HepG2 (cell line): ENCODE data around the gene OSBPL1A. TPM values are rescaled to one million over a fixed set of nuclear protein-coding genes. Genes with fewer than 3 reads are reported as not detected.

Experiments used
- ATAC-seq: fragments of 200-7000 bp; cut with Tn5 transposase; 3 replicates; pipeline ENCODE4 v1.9.1; 2020; ENCODE audit warnings: mild to moderate bottlenecking, moderate library complexity
- BruUV-seq: library from RNA; stranded (reverse); fragments of 400-500 nt; replicated peaks from 2 replicates; lab custom pipeline; 2021; lab: Mats Ljungman, UMichigan
- CTCF ChIA-PET: fragments of 300-600 bp; formaldehyde crosslinking; extraction: SDS; loops from one replicate; lab custom pipeline; 2021; ENCODE audit warnings: low total read pairs, inconsistent platforms, low intra/inter-chr PET ratio; lab: Yijun Ruan, JAX
- POLR2A ChIA-PET: fragments of 350-600 bp; sonication (Branson Sonifier 250); formaldehyde crosslinking; loops from one replicate; lab custom pipeline; 2020; ENCODE audit warnings: antibody characterized with exemption, inconsistent platforms; lab: Yijun Ruan, JAX
- DNase-seq: peaks from one replicate; pipeline ENCODE4 v3.0.0-alpha.2; 2015; ENCODE audit warnings: low spot score
- FAIRE-seq: peaks from 3 replicates; lab custom pipeline; 2011; peaks lifted over from hg19 to GRCh38; lab: Jason Lieb, UNC
- H2AFZ ChIP-seq: one replicate; pipeline ENCODE4 v1.6.1; 2011; ENCODE audit warnings: low read length, inconsistent platforms
- H3K27ac ChIP-seq: fragments of 300-600 bp; 3 replicates; pipeline ENCODE4 v1.8.0; 2011; ENCODE audit warnings: mixed run types, mild to moderate bottlenecking, mixed read lengths, low read length, inconsistent platforms; ENCODE audit not compliant: insufficient read depth; ENCODE audit errors: extremely low read length
- H3K27me3 ChIP-seq, 2 experiments: fragments of 200-600 bp in 1 of 2; 2 replicates in 1 of 2; 3 replicates in 1 of 2; pipeline versions ENCODE4 v1.6.0 to v1.8.0; 2011; ENCODE audit warnings: low read length in 2 of 2, mild to moderate bottlenecking in 2 of 2, moderate library complexity in 2 of 2, inconsistent platforms in 1 of 2; ENCODE audit not compliant: insufficient read depth in 2 of 2, control insufficient read depth in 1 of 2
- H3K36me3 ChIP-seq, 2 experiments: fragments of 200-600 bp in 1 of 2; replicated peaks in 1 of 2; 2 replicates in 1 of 2; 3 replicates in 1 of 2; pipeline versions ENCODE4 v1.5.1 to v1.8.0; 2011; ENCODE audit warnings: low read length in 2 of 2, inconsistent platforms in 1 of 2; ENCODE audit not compliant: insufficient read depth in 2 of 2, control insufficient read depth in 1 of 2
- H3K4me1 ChIP-seq: 2 replicates; pipeline ENCODE4 v1.5.1; 2012; ENCODE audit warnings: low read length, inconsistent platforms; ENCODE audit not compliant: insufficient read depth
- H3K4me2 ChIP-seq: 2 replicates; pipeline ENCODE4 v1.6.0; 2011; ENCODE audit warnings: low read depth, low read length, inconsistent platforms
- H3K4me3 ChIP-seq, 3 experiments: fragments of 200-600 bp in 1 of 3; sonication (generic), shearing (Covaris generic) in 1 of 3; replicated peaks in 1 of 3; 2 replicates each; pipeline ENCODE4 v1.5.1; 2011 to 2016; ENCODE audit warnings: low read length in 3 of 3, inconsistent platforms in 2 of 3, low read depth in 2 of 3, mild to moderate bottlenecking in 2 of 3, control low read depth in 1 of 3, mixed read lengths in 1 of 3; ENCODE audit not compliant: insufficient read depth in 1 of 3
- H3K79me2 ChIP-seq: one replicate; pipeline ENCODE4 v1.6.1; 2011; ENCODE audit warnings: low read length, inconsistent platforms; ENCODE audit not compliant: insufficient read depth
- H3K9ac ChIP-seq: 2 replicates; pipeline ENCODE4 v1.6.0; 2011; ENCODE audit warnings: mild to moderate bottlenecking, low read depth, low read length, inconsistent platforms; ENCODE audit not compliant: insufficient read depth
- H3K9me3 ChIP-seq: 2 replicates; pipeline ENCODE4 v1.5.1; 2012; ENCODE audit warnings: mild to moderate bottlenecking, low read length
- H4K20me1 ChIP-seq: 2 replicates; pipeline ENCODE4 v1.6.0; 2011; ENCODE audit warnings: inconsistent platforms, mild to moderate bottlenecking, low read length, moderate library complexity; ENCODE audit not compliant: insufficient read depth
- ATF3 ChIP-seq: sonication (generic); formaldehyde crosslinking; IDR thresholded peaks from 2 replicates; pipeline ENCODE4 v1.4.0; 2020; ENCODE audit warnings: missing genetic modification reagents
- CEBPB ChIP-seq: IDR thresholded peaks from 2 replicates; pipeline ENCODE4 v1.6.1; 2011; ENCODE audit warnings: low read depth, low read length, improper control_type of control experiment, borderline replicate concordance
- FOXK2 ChIP-seq: fragments of 450-650 bp; IDR thresholded peaks from 2 replicates; pipeline ENCODE4 v1.6.1; 2016
- HDAC2 ChIP-seq: sonication (generic); formaldehyde crosslinking; IDR thresholded peaks from 2 replicates; pipeline ENCODE4 v1.4.0; 2020; ENCODE audit warnings: missing genetic modification reagents
- HHEX ChIP-seq: IDR thresholded peaks from 2 replicates; pipeline ENCODE4 v1.6.1; 2016; ENCODE audit warnings: control low read depth
- MAFF ChIP-seq: IDR thresholded peaks from 2 replicates; pipeline ENCODE4 v1.6.1; 2011; ENCODE audit warnings: low read depth, low read length, improper control_type of control experiment
- MXI1 ChIP-seq: IDR thresholded peaks from 3 replicates; pipeline ENCODE4 v1.6.1; 2012; ENCODE audit warnings: low read depth, low read length, inconsistent platforms, borderline replicate concordance
- PAWR ChIP-seq: sonication (generic); formaldehyde crosslinking; IDR thresholded peaks from 2 replicates; pipeline ENCODE4 v1.4.0; 2020; ENCODE audit warnings: missing genetic modification reagents, mild to moderate bottlenecking, borderline replicate concordance
- PLRG1 ChIP-seq: fragments of 450-650 bp; conservative IDR thresholded peaks from 2 replicates; pipeline ENCODE4 v1.6.1; 2016
- RARG ChIP-seq: sonication (generic); formaldehyde crosslinking; IDR thresholded peaks from 2 replicates; pipeline ENCODE4 v1.4.0; 2020; ENCODE audit warnings: low read depth, mild to moderate bottlenecking, missing genetic modification reagents
- SIX4 ChIP-seq: sonication (generic); formaldehyde crosslinking; IDR thresholded peaks from 2 replicates; pipeline ENCODE4 v1.4.0; 2020; ENCODE audit warnings: missing genetic modification reagents
- TP53 ChIP-seq: sonication (generic); formaldehyde crosslinking; conservative IDR thresholded peaks from 2 replicates; pipeline ENCODE4 v1.4.0; 2020; ENCODE audit warnings: missing genetic modification reagents
- ZBTB14 ChIP-seq: sonication (generic); formaldehyde crosslinking; IDR thresholded peaks from 2 replicates; pipeline ENCODE4 v1.4.0; 2020; ENCODE audit warnings: missing genetic modification reagents
- ZNF292 ChIP-seq: sonication (generic); formaldehyde crosslinking; IDR thresholded peaks from 2 replicates; pipeline ENCODE4 v1.8.1; 2022; ENCODE audit warnings: mild to moderate bottlenecking, low read depth, missing genetic modification reagents, borderline replicate concordance
- ZNF296 ChIP-seq: sonication (generic); formaldehyde crosslinking; conservative IDR thresholded peaks from 2 replicates; pipeline ENCODE4 v1.5.0; 2020; ENCODE audit warnings: mild to moderate bottlenecking, missing genetic modification reagents
- ZNF570 ChIP-seq: sonication (generic); formaldehyde crosslinking; IDR thresholded peaks from 2 replicates; pipeline ENCODE4 v1.4.0; 2020; ENCODE audit warnings: mild to moderate bottlenecking, missing genetic modification reagents, borderline replicate concordance
- ZNF720 ChIP-seq: sonication (generic); formaldehyde crosslinking; IDR thresholded peaks from 2 replicates; pipeline ENCODE4 v1.4.0; 2020; ENCODE audit warnings: missing genetic modification reagents
- ZSCAN30 ChIP-seq: sonication (generic); formaldehyde crosslinking; IDR thresholded peaks from 2 replicates; pipeline ENCODE4 v1.5.0; 2020; ENCODE audit warnings: mild to moderate bottlenecking, missing genetic modification reagents
- WGBS: methylation state at CpG from one replicate; pipeline ENCODE4 v1.1.6; 2017; ENCODE audit warnings: low lambda C conversion rate; 5-methylcytosine and 5-hydroxymethylcytosine counted together
- in situ Hi-C: cut with HindIII; loops from 2 replicates; pipeline ENCODE4 v1.10.0; 2017; ENCODE audit warnings: low pct_unique_long_range_greater_than_20kb; ENCODE audit not compliant: extremely low pct_ligation_motif_present
- intact Hi-C: fragments of 100-400 bp; cut with micrococcal nuclease; formaldehyde crosslinking; loops from one replicate; pipeline ENCODE4 v1.10.0; 2022; ENCODE audit not compliant: unreplicated experiment
- polyA plus RNA-seq, 8 experiments: library from polyadenylated mRNA; depleted of rRNA in 3 of 8; stranded (reverse) in 7 of 8; unstranded in 1 of 8; fragments of >200 nt; fragmentation: Illumina TruSeq in 4 of 8; extraction: Trizol in 4 of 8; gene quantifications; 2 replicates each; pipeline versions ENCODE4 v1.2.1 to v1.2.3, GENCODE V29; 2011 to 2016; ENCODE audit warnings: low read depth in 4 of 8, missing spikeins in 1 of 8, mixed read lengths in 1 of 8; ENCODE audit not compliant: insufficient read depth in 1 of 8
- total RNA-seq, 5 experiments: library from RNA; depleted of rRNA; stranded (reverse); fragments of >200 nt; fragmentation: Illumina TruSeq; extraction: Trizol; gene quantifications; 2 replicates each; pipeline ENCODE4 v1.2.3, GENCODE V29; 2016; ENCODE audit warnings: low read depth in 1 of 5

Gene OSBPL1A
- total and polyA plus RNA-seq, 2 of the 13 experiments (the other 11 are each of a cell fraction or from before 2014, with no cell fraction given): 0.02 TPM; not detected in 1

- 36% methylated on average over 2 of the region's 2 CpGs for WGBS
Observed at GRCh38 chr18:24263050-24263449, 134.6 kb downstream of the OSBPL1A start.

More at GRCh38 chr18:24263050-24263449, 134.6 kb downstream of the OSBPL1A start:
- ATAC-seq: no peak
- Histone ChIP-seq H2AFZ (no peak overlapping the region), H3K4me1 (no peaks in the 10 kb centered on the region), H3K27me3 (peaks cover 0 to 2% of the 10 kb centered on the region in 2 experiments; a peak in 2 of 5 replicates), H3K4me3 (no peak overlapping the region), H3K4me2 (no peak overlapping the region), H4K20me1 (no peaks in the 10 kb centered on the region), H3K9ac (no peak overlapping the region), H3K36me3 (no peaks in the 10 kb centered on the region), H3K9me3 (no peaks in the 10 kb centered on the region), H3K27ac (no peak overlapping the region), H3K79me2 (no peaks in the 10 kb centered on the region)
- intact Hi-C loops: no loop called here
- ChIA-PET CTCF (no interaction called here), POLR2A (no interaction called here)
- FAIRE-seq: no peak
- BruUV-seq: no TSS peak
- TF ChIP-seq ZNF570 (CRISPR knock-in tag) (no peak), PAWR (CRISPR knock-in tag) (no peak), HDAC2 (CRISPR knock-in tag) (no peak), MAFF (no peak), HHEX (no peak), ZBTB14 (no peak), ZNF292 (CRISPR knock-in tag) (no peak), FOXK2 (no peak), ATF3 (CRISPR knock-in tag) (no peak), ZNF720 (CRISPR knock-in tag) (no peak), SIX4 (CRISPR knock-in tag) (no peak), TP53 (CRISPR knock-in tag) (no peak), ZSCAN30 (CRISPR knock-in tag) (no peak), ZNF296 (CRISPR knock-in tag) (no peak), RARG (CRISPR knock-in tag) (no peak), MXI1 (no peak), PLRG1 (no peak), CEBPB (no peak)
- no peak for DNase-seq
- in situ Hi-C loops: no loop called here
